Ammon's horn (tissue), 1 donor: ENCODE results near the gene SCUBE2.
A peak's percentile ranks its signal among the peaks of the same experiment; 100 is the strongest.

Source experiments
- DNase-seq: peaks from one replicate; pipeline ENCODE4 v3.0.0-alpha.2; 2016; ENCODE audit warnings: low spot score

Gene SCUBE2

GRCh38 chr11:9074338-9075029, 16.9 kb downstream of the SCUBE2 start:
- no peak for DNase-seq

GRCh38 chr11:9073466-9074225, 17.8 kb downstream of the SCUBE2 start:
- DNase-seq: no peak

GRCh38 chr11:9072626-9073176, 18.7 kb downstream of the SCUBE2 start:
- DNase-seq: no peak

GRCh38 chr11:9071692-9072091, 19.7 kb downstream of the SCUBE2 start:
- DNase-seq: no peak

- DNase-seq: no peak
Observed at GRCh38 chr11:9070749-9071491, 20.5 kb downstream of the SCUBE2 start.

GRCh38 chr11:9069862-9070470, 21.4 kb downstream of the SCUBE2 start:
- DNase-seq: no peak

GRCh38 chr11:9069256-9069655, 22.1 kb downstream of the SCUBE2 start:
- no peak for DNase-seq

- DNase-seq: peak; percentile 74
Observed at GRCh38 chr11:9066433-9066925, 24.9 kb downstream of the SCUBE2 start.

GRCh38 chr11:9065607-9066432, 25.6 kb downstream of the SCUBE2 start:
- DNase-seq: no peak

- DNase-seq: no peak
Observed at GRCh38 chr11:9061807-9062206, 29.6 kb downstream of the SCUBE2 start.

- DNase-seq: no peak
Observed at GRCh38 chr11:9060700-9061111, 30.7 kb downstream of the SCUBE2 start.

- no peak for DNase-seq
Observed at GRCh38 chr11:9059406-9059805, 32.0 kb downstream of the SCUBE2 start.

- no peak for DNase-seq
Observed at GRCh38 chr11:9057888-9058287, 33.5 kb downstream of the SCUBE2 start.

GRCh38 chr11:9057007-9057406, 34.4 kb downstream of the SCUBE2 start:
- DNase-seq: no peak

- no peak for DNase-seq
Observed at GRCh38 chr11:9056467-9056866, 34.9 kb downstream of the SCUBE2 start.

- DNase-seq: peak; percentile 42
Observed at GRCh38 chr11:9053316-9054035, 37.9 kb downstream of the SCUBE2 start.

GRCh38 chr11:9052316-9052715, 39.1 kb downstream of the SCUBE2 start:
- DNase-seq: no peak

GRCh38 chr11:9049959-9050358, 41.4 kb downstream of the SCUBE2 start:
- DNase-seq: no peak

GRCh38 chr11:9047964-9048523, 43.4 kb downstream of the SCUBE2 start:
- DNase-seq: peak; percentile 24

GRCh38 chr11:9046481-9046880, 44.9 kb downstream of the SCUBE2 start:
- no peak for DNase-seq
